Right lobe of liver (tissue), 6 donors: ENCODE data around the gene NFIL3. TPM values are rescaled to one million over a fixed set of nuclear protein-coding genes. Genes with fewer than 3 reads are reported as not detected.

Source experiments
- ATAC-seq, 4 donors: fragments of 200-7000 bp; cut with Tn5 transposase; one replicate each; pipeline ENCODE4 v1.9.1; 2020; ENCODE audit warnings: mild to moderate bottlenecking in 4 of 4, moderate library complexity in 4 of 4
- DNase-seq, 3 donors: peaks; one replicate each; pipeline ENCODE4 v3.0.0-alpha.2; 2020
- H3K27ac ChIP-seq, 3 donors: fragments of 200-600 bp; one replicate each; pipeline ENCODE4 v1.8.0; 2022
- H3K27me3 ChIP-seq, 2 donors: fragments of 200-600 bp; one replicate each; pipeline ENCODE4 v1.8.0; 2022
- H3K36me3 ChIP-seq, 4 donors: fragments of 200-600 bp; sonication (generic) in 1 of 4; one replicate each; pipeline versions ENCODE4 v1.5.1 to v1.8.0; 2017 to 2022; ENCODE audit warnings: control low read depth in 1 of 4
- H3K4me1 ChIP-seq, 4 donors: fragments of 200-600 bp; sonication (generic) in 1 of 4; one replicate each; pipeline versions ENCODE4 v1.5.1 to v1.8.0; 2017 to 2022; ENCODE audit warnings: control low read depth in 1 of 4
- H3K4me3 ChIP-seq, 3 donors: fragments of 200-600 bp; one replicate each; pipeline ENCODE4 v1.8.0; 2022
- H3K9me3 ChIP-seq, 4 donors: fragments of 200-600 bp; sonication (generic) in 1 of 4; one replicate each; pipeline versions ENCODE4 v1.5.1 to v1.8.0; 2017 to 2022; ENCODE audit warnings: control low read depth in 1 of 4
- CTCF ChIP-seq, 4 donors: fragments of 200-600 bp in 3 of 4; fragments of 450-650 bp in 1 of 4; IDR thresholded peaks; one replicate each; pipeline versions ENCODE4 v1.5.1 to v1.8.0; 2016 to 2022; ENCODE audit warnings: antibody characterized with exemption in 4 of 4, mild to moderate bottlenecking in 2 of 4
- POLR2A ChIP-seq: fragments of 450-650 bp; IDR thresholded peaks from one replicate; pipeline ENCODE4 v1.6.1; 2017; ENCODE audit warnings: antibody characterized with exemption, mild to moderate bottlenecking
- WGBS: methylation state at CpG from one replicate; pipeline ENCODE4 v1.1.6; 2018; ENCODE audit warnings: low coverage, low lambda C conversion rate; ENCODE audit not compliant: insufficient coverage; ENCODE audit errors: missing lambda C conversion rate; 5-methylcytosine and 5-hydroxymethylcytosine counted together
- intact Hi-C, 2 donors: fragments of 100-400 bp; cut with DNase I; formaldehyde crosslinking; loops; one replicate each; pipeline versions ENCODE4 v1.11.2 to v1.14.1; 2022
- total RNA-seq, 6 experiments: library from RNA; depleted of rRNA in 2 of 6; stranded (reverse); fragments of >200 nt in 2 of 6; fragmentation: NEBNext Ultra II Directional in 3 of 6; extraction: Animal tissue kit (Norgen Biotek cat#: 25700) in 3 of 6; gene quantifications; one replicate each; pipeline versions ENCODE4 v1.1.0 to v1.2.4, GENCODE V29; 2016 to 2023
- donor health status: DM: no; HTN: yes; CAD: no.
- donor health status: DM: no; HTN: no; CAD: no.
- donor health status: DM: no; HTN: no; CAD: no.
- donor health status: DM: no; HTN: yes; CAD: no.
- donor health status: DM: no; HTN: yes; CAD: no.

The NFIL3 gene
- total RNA-seq, 6 experiments from 2014 or later = 16.0 to 55.4 (median 25.6) TPM

- 92% methylated on average over 1 of the region's 1 CpG for WGBS
Observed at GRCh38 chr9:91408475-91408874, 15.2 kb downstream of the NFIL3 start.

GRCh38 chr9:91407580-91408318, 15.9 kb downstream of the NFIL3 start:
- Histone ChIP-seq H3K27ac (no peak overlapping the region), H3K9me3 (no peaks in the 10 kb centered on the region), H3K4me1 (peaks cover 0 to 3% (median 0%) of the 10 kb centered on the region in 4 donors), H3K27me3 (no peaks in the 10 kb centered on the region), H3K36me3 (peaks cover 7 to 19% (median 15%) of the 10 kb centered on the region in 4 donors), H3K4me3 (no peak overlapping the region)
- TF ChIP-seq POLR2A (no peak), CTCF (IDR thresholded peaks at IDR 0.05) (no peak)
- ATAC-seq = peak in 1 of 4 donors; percentile 9
- no peak for DNase-seq
- intact Hi-C loops = no loop called here
- WGBS = 70% methylated on average over 10 of the region's 12 CpGs

More at GRCh38 chr9:91408475-91408874, 15.2 kb downstream of the NFIL3 start:
- DNase-seq (no peak), ATAC-seq (no peak)
- Histone ChIP-seq H3K27ac (no peak overlapping the region), H3K9me3 (no peaks in the 10 kb centered on the region), H3K36me3 (peaks cover 7 to 19% (median 15%) of the 10 kb centered on the region in 4 donors), H3K27me3 (no peaks in the 10 kb centered on the region), H3K4me1 (peaks cover 0 to 3% (median 0%) of the 10 kb centered on the region in 4 donors), H3K4me3 (no peak overlapping the region)
- TF ChIP-seq POLR2A = no peak
- TF ChIP-seq CTCF (IDR thresholded peaks at IDR 0.05) = no peak
- intact Hi-C loops = no loop called here

- intact Hi-C loops = no loop called here
- WGBS = 96% methylated on average over 9 of the region's 25 CpGs
- DNase-seq = no peak
- TF ChIP-seq POLR2A (no peak), CTCF (IDR thresholded peaks at IDR 0.05) (no peak)
- ATAC-seq = no peak
- no peaks in the 10 kb centered on the region for H3K9me3 ChIP-seq
- H3K4me3 ChIP-seq = no peak overlapping the region
- no peak overlapping the region for H3K27ac ChIP-seq
- H3K27me3 ChIP-seq = no peaks in the 10 kb centered on the region
- H3K4me1 ChIP-seq = no peaks in the 10 kb centered on the region
- peaks cover 7 to 17% (median 14%) of the 10 kb centered on the region in 4 donors for H3K36me3 ChIP-seq
Observed at GRCh38 chr9:91405343-91406077, 18.1 kb downstream of the NFIL3 start.

- DNase-seq (no peak), ATAC-seq (no peak)
- no peaks in the 10 kb centered on the region for H3K27me3 ChIP-seq
- peaks cover 0 to 3% (median 1%) of the 10 kb centered on the region in 4 donors for H3K36me3 ChIP-seq
- intact Hi-C loops = no loop called here
- H3K27ac ChIP-seq = no peak overlapping the region
- WGBS = 71% methylated on average over 13 of the region's 14 CpGs
- no peaks in the 10 kb centered on the region for H3K4me1 ChIP-seq
- H3K9me3 ChIP-seq = no peaks in the 10 kb centered on the region
- TF ChIP-seq CTCF (IDR thresholded peaks at IDR 0.05) (no peak), POLR2A (no peak)
- H3K4me3 ChIP-seq = no peak overlapping the region
Observed at GRCh38 chr9:91403665-91404543, 19.7 kb downstream of the NFIL3 start.
